Lower leg skin (tissue), 3 donors: ENCODE results near the gene BBS1.

Experiments used
- POLR2A ChIP-seq, 2 donors: fragments of 450-650 bp; IDR thresholded peaks; one replicate each; pipeline ENCODE4 v1.6.1; 2016 to 2017; ENCODE audit warnings: antibody characterized with exemption in 2 of 2, mild to moderate bottlenecking in 1 of 2, moderate library complexity in 1 of 2
- TF ChIP-seq, protein P1 (sequence below), 3 donors: fragments of 450-650 bp; IDR thresholded peaks; one replicate each; pipeline ENCODE4 v1.5.1; 2016; ENCODE audit warnings: antibody characterized with exemption in 3 of 3, mild to moderate bottlenecking in 3 of 3, moderate library complexity in 2 of 3

GRCh38 chr11:66509131-66509561 is 1.3 kb upstream of the BBS1 start:
- no peak for TF ChIP-seq POLR2A (IDR thresholded peaks at IDR 0.05)
- TF ChIP-seq, protein P1, sequence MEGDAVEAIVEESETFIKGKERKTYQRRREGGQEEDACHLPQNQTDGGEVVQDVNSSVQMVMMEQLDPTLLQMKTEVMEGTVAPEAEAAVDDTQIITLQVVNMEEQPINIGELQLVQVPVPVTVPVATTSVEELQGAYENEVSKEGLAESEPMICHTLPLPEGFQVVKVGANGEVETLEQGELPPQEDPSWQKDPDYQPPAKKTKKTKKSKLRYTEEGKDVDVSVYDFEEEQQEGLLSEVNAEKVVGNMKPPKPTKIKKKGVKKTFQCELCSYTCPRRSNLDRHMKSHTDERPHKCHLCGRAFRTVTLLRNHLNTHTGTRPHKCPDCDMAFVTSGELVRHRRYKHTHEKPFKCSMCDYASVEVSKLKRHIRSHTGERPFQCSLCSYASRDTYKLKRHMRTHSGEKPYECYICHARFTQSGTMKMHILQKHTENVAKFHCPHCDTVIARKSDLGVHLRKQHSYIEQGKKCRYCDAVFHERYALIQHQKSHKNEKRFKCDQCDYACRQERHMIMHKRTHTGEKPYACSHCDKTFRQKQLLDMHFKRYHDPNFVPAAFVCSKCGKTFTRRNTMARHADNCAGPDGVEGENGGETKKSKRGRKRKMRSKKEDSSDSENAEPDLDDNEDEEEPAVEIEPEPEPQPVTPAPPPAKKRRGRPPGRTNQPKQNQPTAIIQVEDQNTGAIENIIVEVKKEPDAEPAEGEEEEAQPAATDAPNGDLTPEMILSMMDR (IDR thresholded peaks at IDR 0.05): no peak
